Trophoblast cell (in vitro differentiated cells and primary cell): ENCODE results near the gene ZNF260.

Source experiments
- DNase-seq, 2 donors: peaks; one replicate each; pipeline ENCODE4 v3.0.0-alpha.2; 2016
- H2AFZ ChIP-seq: 2 replicates; pipeline ENCODE4 v1.6.1; 2013; ENCODE audit warnings: low read length, moderate library complexity, mild to moderate bottlenecking; ENCODE audit not compliant: insufficient read depth, poor library complexity
- H2AK5ac ChIP-seq: 2 replicates; pipeline ENCODE4 v1.6.1; 2013; ENCODE audit warnings: mild to moderate bottlenecking, low read length
- H2BK120ac ChIP-seq: 2 replicates; pipeline ENCODE4 v1.6.1; 2013; ENCODE audit warnings: low read length, mild to moderate bottlenecking, moderate library complexity; ENCODE audit not compliant: insufficient read depth, poor library complexity
- H2BK12ac ChIP-seq: 2 replicates; pipeline ENCODE4 v1.6.1; 2013; ENCODE audit warnings: mild to moderate bottlenecking, low read length, moderate library complexity
- H2BK5ac ChIP-seq: 2 replicates; pipeline ENCODE4 v1.6.1; 2013; ENCODE audit warnings: low read length, low read depth, moderate library complexity, mild to moderate bottlenecking; ENCODE audit not compliant: poor library complexity
- H3K14ac ChIP-seq: 2 replicates; pipeline ENCODE4 v1.6.1; 2013; ENCODE audit warnings: mild to moderate bottlenecking, low read length
- H3K18ac ChIP-seq: 2 replicates; pipeline ENCODE4 v1.6.1; 2013; ENCODE audit warnings: mild to moderate bottlenecking, low read length
- H3K23ac ChIP-seq: 2 replicates; pipeline ENCODE4 v1.6.1; 2013; ENCODE audit warnings: low read length
- H3K27ac ChIP-seq: 2 replicates; pipeline ENCODE4 v1.5.1; 2013; ENCODE audit warnings: low read depth, mild to moderate bottlenecking, inconsistent platforms, low read length, moderate library complexity
- H3K27me3 ChIP-seq: 2 replicates; pipeline ENCODE4 v1.6.1; 2013; ENCODE audit warnings: inconsistent platforms, mild to moderate bottlenecking, low read length, moderate library complexity; ENCODE audit not compliant: insufficient read depth
- H3K36me3 ChIP-seq, 2 experiments: 1 replicate in 1 of 2; 2 replicates in 1 of 2; pipeline ENCODE4 v1.6.1; 2013; ENCODE audit warnings: low read length in 2 of 2, mild to moderate bottlenecking in 2 of 2, moderate library complexity in 1 of 2; ENCODE audit not compliant: insufficient read depth in 2 of 2, control insufficient read depth in 1 of 2
- H3K4ac ChIP-seq: 2 replicates; pipeline ENCODE4 v1.6.1; 2013; ENCODE audit warnings: low read depth, mild to moderate bottlenecking, low read length, moderate library complexity
- H3K4me1 ChIP-seq, 2 experiments: 1 replicate in 1 of 2; 2 replicates in 1 of 2; pipeline ENCODE4 v1.6.1; 2013; ENCODE audit warnings: low read length in 2 of 2, mild to moderate bottlenecking in 2 of 2, moderate library complexity in 1 of 2; ENCODE audit not compliant: insufficient read depth in 2 of 2, control insufficient read depth in 1 of 2
- H3K4me2 ChIP-seq: 2 replicates; pipeline ENCODE4 v1.6.1; 2013; ENCODE audit warnings: inconsistent platforms, mild to moderate bottlenecking, low read length, moderate library complexity
- H3K4me3 ChIP-seq: 2 replicates; pipeline ENCODE4 v1.5.1; 2013; ENCODE audit warnings: mild to moderate bottlenecking, low read depth, low read length, inconsistent platforms
- H3K79me1 ChIP-seq: one replicate; pipeline ENCODE4 v1.6.1; 2013; ENCODE audit warnings: low read length
- H3K79me2 ChIP-seq: 2 replicates; pipeline ENCODE4 v1.6.1; 2013; ENCODE audit warnings: low read length, mild to moderate bottlenecking; ENCODE audit not compliant: control insufficient read depth, insufficient read depth, poor library complexity
- H3K9ac ChIP-seq: 2 replicates; pipeline ENCODE4 v1.6.1; 2013; ENCODE audit warnings: mild to moderate bottlenecking, low read length
- H3K9me3 ChIP-seq: 2 replicates; pipeline ENCODE4 v1.6.1; 2013; ENCODE audit warnings: low read depth, mild to moderate bottlenecking, control low read depth, inconsistent platforms, low read length; ENCODE audit not compliant: insufficient read depth
- H4K12ac ChIP-seq: 2 replicates; pipeline ENCODE4 v1.6.1; 2013; ENCODE audit warnings: low read depth, mild to moderate bottlenecking, low read length, moderate library complexity
- H4K8ac ChIP-seq: 2 replicates; pipeline ENCODE4 v1.6.1; 2013; ENCODE audit warnings: low read depth, mild to moderate bottlenecking, low read length, moderate library complexity
- H4K91ac ChIP-seq: one replicate; pipeline ENCODE4 v1.6.1; 2013; ENCODE audit warnings: low read depth, mild to moderate bottlenecking, low read length, moderate library complexity
- WGBS: extraction: QIAGEN DNeasy Blood & Tissue Kit; methylation state at CpG from one replicate; pipeline ENCODE4 v1.1.7; 2013; ENCODE audit warnings: missing lambda C conversion rate; ENCODE audit not compliant: insufficient read length, insufficient coverage; ENCODE audit errors: extremely low coverage; 5-methylcytosine and 5-hydroxymethylcytosine counted together

Gene ZNF260

DNA sequence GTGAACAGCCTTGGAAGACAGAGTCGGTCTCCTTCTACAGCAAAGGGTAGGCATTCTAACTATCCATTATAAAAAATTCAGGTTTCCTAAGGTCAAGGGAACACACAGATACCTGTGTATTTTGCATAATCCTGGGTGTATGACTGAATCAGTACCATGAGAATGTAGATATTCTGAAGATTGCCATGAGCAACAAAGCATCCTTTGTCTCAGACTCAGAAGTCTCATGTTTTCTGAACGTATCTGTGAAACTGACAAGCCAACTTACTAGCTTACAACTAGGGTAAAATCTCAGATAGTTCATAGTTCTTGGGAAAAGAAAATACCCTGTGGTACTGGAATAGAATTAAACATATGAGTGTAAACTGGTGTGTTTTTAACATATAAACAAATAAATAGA, 45.2 kb downstream of the ZNF260 start:
- Histone ChIP-seq H3K79me1 (no peaks in the 10 kb centered on the region), H3K9ac (no peak overlapping the region), H2BK12ac (no peak overlapping the region), H3K4me3 (no peak overlapping the region), H3K4me1 (no peaks in the 10 kb centered on the region), H4K91ac (no peak overlapping the region), H3K9me3 (no peaks in the 10 kb centered on the region), H3K79me2 (no peaks in the 10 kb centered on the region), H4K8ac (no peak overlapping the region), H3K36me3 (peaks cover 0 to 2% of the 10 kb centered on the region in 2 experiments), H3K14ac (no peak overlapping the region), H3K4ac (no peak overlapping the region), H3K18ac (no peak overlapping the region), H2AK5ac (no peak overlapping the region), H2BK120ac (no peak overlapping the region), H3K4me2 (no peak overlapping the region), H3K27me3 (no peaks in the 10 kb centered on the region), H3K23ac (no peak overlapping the region), H2AFZ (no peak overlapping the region), H4K12ac (no peak overlapping the region), H3K27ac (no peak overlapping the region), H2BK5ac (no peak overlapping the region)
- WGBS = no CpG with 5 or more reads among the region's 2 CpGs
- no peak for DNase-seq
